Adrenal gland (tissue), 12 donors: ENCODE measurements around the gene KPNA3. TPM values are rescaled to one million over a fixed set of nuclear protein-coding genes. Genes with fewer than 3 reads are reported as not detected.
A peak's percentile ranks its signal among the peaks of the same experiment; 100 is the strongest.

Source experiments
- DNase-seq, 7 donors: peaks; one replicate each; pipeline ENCODE4 v3.0.0-alpha.2; 2019 to 2020
- H3K27ac ChIP-seq, 5 donors: fragments of 200-600 bp; sonication (generic) in 4 of 5; 1 replicate in 3 of 5; 2 replicates in 2 of 5; pipeline versions ENCODE4 v1.5.1 to v1.8.0; 2016 to 2020; ENCODE audit warnings: mild to moderate bottlenecking in 1 of 5
- H3K27me3 ChIP-seq: fragments of 200-600 bp; 2 replicates; pipeline ENCODE4 v1.8.0; 2021
- H3K36me3 ChIP-seq, 2 donors: fragments of 200-600 bp; replicated peaks in 1 of 2; 1 replicate in 1 of 2; 2 replicates in 1 of 2; pipeline versions ENCODE4 v1.5.1 to v1.8.0; 2018 to 2022
- H3K4me1 ChIP-seq, 2 donors: fragments of 200-600 bp; replicated peaks in 1 of 2; 1 replicate in 1 of 2; 2 replicates in 1 of 2; pipeline versions ENCODE4 v1.5.1 to v1.8.0; 2018 to 2021
- H3K4me3 ChIP-seq, 4 donors: fragments of 200-600 bp; sonication (generic) in 3 of 4; one replicate each; pipeline ENCODE4 v1.5.1; 2016 to 2018
- H3K9me3 ChIP-seq, 3 donors: fragments of 200-600 bp; sonication (generic) in 1 of 3; replicated peaks in 1 of 3; 1 replicate in 2 of 3; 2 replicates in 1 of 3; pipeline versions ENCODE4 v1.5.1 to v1.8.0; 2016 to 2021
- POLR2A ChIP-seq, 2 donors: fragments of 450-650 bp; IDR thresholded peaks; one replicate each; pipeline ENCODE4 v1.6.1; 2017; ENCODE audit warnings: antibody characterized with exemption in 2 of 2, mild to moderate bottlenecking in 2 of 2, moderate library complexity in 1 of 2
- WGBS, 4 donors: extraction: QIAGEN DNeasy Blood & Tissue Kit in 2 of 4; methylation state at CpG; one replicate each; pipeline versions ENCODE4 v1.1.5 to v1.1.7; 2013 to 2017; 5-methylcytosine and 5-hydroxymethylcytosine counted together
- intact Hi-C, 2 donors: fragments of 100-400 bp; cut with DNase I; formaldehyde crosslinking; loops; one replicate each; pipeline versions ENCODE4 v1.14.1 to v1.15.0; 2022 to 2023
- polyA plus RNA-seq, 3 donors: library from polyadenylated mRNA; stranded (reverse); fragments of 200-250 nt in 2 of 3; fragments of 350-450 nt in 1 of 3; fragmentation: Illumina TruSeq in 1 of 3; extraction: RNeasy Lipid Tissue Mini Kit (QIAGEN cat#74804) in 1 of 3; gene quantifications; one replicate each; pipeline ENCODE4 v1.2.3, GENCODE V29; 2013 to 2014
- total RNA-seq, 9 donors: library from RNA; depleted of rRNA in 4 of 9; stranded (reverse); fragments of >200 nt in 4 of 9; fragments of 120-200 nt in 1 of 9; fragmentation: NEBNext Ultra II Directional in 1 of 9; extraction: Animal tissue kit (Norgen Biotek cat#: 25700) in 1 of 9; gene quantifications; one replicate each; pipeline versions ENCODE4 v1.1.0 to v1.2.4, GENCODE V29; 2013 to 2023
- TF ChIP-seq, protein P1 (sequence below), 6 experiments: fragments of 450-650 bp in 4 of 6; fragments of 200-600 bp in 2 of 6; sonication (generic) in 1 of 6; IDR thresholded peaks; 1 replicate in 5 of 6; 2 replicates in 1 of 6; pipeline versions ENCODE4 v1.5.1 to v1.8.0; 2016 to 2021; ENCODE audit warnings: antibody characterized with exemption in 6 of 6, mild to moderate bottlenecking in 2 of 6, moderate library complexity in 1 of 6
- donor health status: healthy with polysubstance abuse.
- donor health status: Bipolar disorder and iron deficiency.
- donor health status: DM: yes; HTN: yes; CAD: no.
- donor health status: DM: no; HTN: no; CAD: no.
- donor health status: DM: no; HTN: no; CAD: no.
- donor health status: DM: yes; HTN: yes; CAD: no.

KPNA3 gene
- total and polyA plus RNA-seq, 12 donors = 8.6 to 43.8 (median 20.5) TPM

GRCh38 chr13:49840266-49840665 lies 47.8 kb upstream of the KPNA3 start:
- DNase-seq = peak in 5 of 7 donors; percentile 25 to 67 (median 33)
- Histone ChIP-seq H3K9me3 (no peaks in the 10 kb centered on the region), H3K4me1 (no peaks in the 10 kb centered on the region), H3K36me3 (no peaks in the 10 kb centered on the region), H3K27ac (no peak overlapping the region), H3K27me3 (no peaks in the 10 kb centered on the region), H3K4me3 (no peak overlapping the region)
- no peak for TF ChIP-seq POLR2A (IDR thresholded peaks at IDR 0.05)
- TF ChIP-seq, protein P1, sequence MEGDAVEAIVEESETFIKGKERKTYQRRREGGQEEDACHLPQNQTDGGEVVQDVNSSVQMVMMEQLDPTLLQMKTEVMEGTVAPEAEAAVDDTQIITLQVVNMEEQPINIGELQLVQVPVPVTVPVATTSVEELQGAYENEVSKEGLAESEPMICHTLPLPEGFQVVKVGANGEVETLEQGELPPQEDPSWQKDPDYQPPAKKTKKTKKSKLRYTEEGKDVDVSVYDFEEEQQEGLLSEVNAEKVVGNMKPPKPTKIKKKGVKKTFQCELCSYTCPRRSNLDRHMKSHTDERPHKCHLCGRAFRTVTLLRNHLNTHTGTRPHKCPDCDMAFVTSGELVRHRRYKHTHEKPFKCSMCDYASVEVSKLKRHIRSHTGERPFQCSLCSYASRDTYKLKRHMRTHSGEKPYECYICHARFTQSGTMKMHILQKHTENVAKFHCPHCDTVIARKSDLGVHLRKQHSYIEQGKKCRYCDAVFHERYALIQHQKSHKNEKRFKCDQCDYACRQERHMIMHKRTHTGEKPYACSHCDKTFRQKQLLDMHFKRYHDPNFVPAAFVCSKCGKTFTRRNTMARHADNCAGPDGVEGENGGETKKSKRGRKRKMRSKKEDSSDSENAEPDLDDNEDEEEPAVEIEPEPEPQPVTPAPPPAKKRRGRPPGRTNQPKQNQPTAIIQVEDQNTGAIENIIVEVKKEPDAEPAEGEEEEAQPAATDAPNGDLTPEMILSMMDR (IDR thresholded peaks at IDR 0.05) = no peak
- 68 to 77% (median 73%) methylated on average over 4 of the region's 4 CpGs for WGBS, 4 donors
- intact Hi-C loops = loop anchor here in 1 of 2 donors (10.0 kb wide), 1 partner anchor 45 kb away; the partner anchor contains the start of gene KPNA3

- Histone ChIP-seq H3K9me3 (no peaks in the 10 kb centered on the region), H3K27ac (no peak overlapping the region), H3K36me3 (no peaks in the 10 kb centered on the region), H3K27me3 (no peaks in the 10 kb centered on the region), H3K4me1 (no peaks in the 10 kb centered on the region), H3K4me3 (no peak overlapping the region)
- 89 to 100% (median 96%) methylated on average over 4 of the region's 4 CpGs for WGBS, 4 donors
- TF ChIP-seq, protein P1 (IDR thresholded peaks at IDR 0.05) = no peak
- no peak for TF ChIP-seq POLR2A (IDR thresholded peaks at IDR 0.05)
- intact Hi-C loops = loop anchor here in 1 of 2 donors (5.0 kb wide), 1 partner anchor 182 kb away; no protein-coding TSS in a partner anchor
- no peak for DNase-seq
Observed at GRCh38 chr13:49838989-49839388, 46.5 kb upstream of the KPNA3 start.

GRCh38 chr13:49836516-49836915 lies 44.0 kb upstream of the KPNA3 start:
- intact Hi-C loops = loop anchor here in 1 of 2 donors (5.0 kb wide), 1 partner anchor 179 kb away; no protein-coding TSS in a partner anchor
- no peak overlapping the region for H3K4me3 ChIP-seq
- WGBS, 4 donors = 52 to 72% (median 57%) methylated on average over 5 of the region's 5 CpGs
- TF ChIP-seq POLR2A (IDR thresholded peaks at IDR 0.05) = no peak
- TF ChIP-seq, protein P1 (IDR thresholded peaks at IDR 0.05) = no peak
- H3K9me3 ChIP-seq = no peaks in the 10 kb centered on the region
- no peaks in the 10 kb centered on the region for H3K4me1 ChIP-seq
- no peak for DNase-seq
- no peaks in the 10 kb centered on the region for H3K36me3 ChIP-seq
- no peak overlapping the region for H3K27ac ChIP-seq
- no peaks in the 10 kb centered on the region for H3K27me3 ChIP-seq

- intact Hi-C loops = no loop called here
- H3K4me1 ChIP-seq = no peaks in the 10 kb centered on the region
- H3K9me3 ChIP-seq = no peaks in the 10 kb centered on the region
- H3K36me3 ChIP-seq = no peaks in the 10 kb centered on the region
- no peaks in the 10 kb centered on the region for H3K27me3 ChIP-seq
- WGBS, 4 donors = 92 to 97% (median 96%) methylated on average over 5 of the region's 5 CpGs
- no peak overlapping the region for H3K4me3 ChIP-seq
- H3K27ac ChIP-seq = no peak overlapping the region
- TF ChIP-seq POLR2A (IDR thresholded peaks at IDR 0.05) = no peak
- TF ChIP-seq, protein P1 (IDR thresholded peaks at IDR 0.05) = no peak
- DNase-seq = no peak
Observed at GRCh38 chr13:49833402-49833801, 40.9 kb upstream of the KPNA3 start.
